ENCODE results near the gene APOL1.
"Not testable (repeated sequence)": the region's sequence is repeated elsewhere in the genome, so short reads cannot be mapped to it uniquely, and the experiment has no call there.

APOL1 gene

GRCh38 chr22:36263216-36263673 lies 10.3 kb downstream of the APOL1 start:
- Histone ChIP-seq H3K4me1 (ENCODE audit: control insufficient read depth in 2 of 2, insufficient read depth in 1 of 2, low read depth in 1 of 2, low read length in 2 of 2) (peaks cover 17 to 23% of the 10 kb centered on the region in 2 donors), H2AFZ (ENCODE audit: low read length) (peak overlapping the region; percentile 55)
- H3K9ac ChIP-seq (ENCODE audit: low read depth, low read length, poor library complexity); H2BK12ac ChIP-seq (ENCODE audit: low read length); H2BK120ac ChIP-seq (ENCODE audit: low read depth, low read length); H3K4ac ChIP-seq (ENCODE audit: low read length); H2AK5ac ChIP-seq (ENCODE audit: low read depth, low read length); H3K14ac ChIP-seq (ENCODE audit: low read length); H3K18ac ChIP-seq (ENCODE audit: low read length); H2BK5ac ChIP-seq (ENCODE audit: low read length); H2BK15ac ChIP-seq (ENCODE audit: low read length); H4K8ac ChIP-seq (ENCODE audit: low read depth, low read length); DNase-seq (ENCODE audit: low spot score); H3K27me3 ChIP-seq (ENCODE audit: control insufficient read depth in 3 of 3, insufficient read depth in 3 of 3, low read depth in 1 of 3, low read length in 3 of 3); H3K27ac ChIP-seq (replicated peaks; ENCODE audit: low read length); H3K4me3 ChIP-seq (ENCODE audit: low read length in 2 of 2); H3K9me3 ChIP-seq (replicated peaks in 1 of 2; ENCODE audit: control insufficient read depth in 2 of 2, insufficient read depth in 1 of 2, low read depth in 1 of 2, low read length in 2 of 2); H3K36me3 ChIP-seq (replicated peaks in 1 of 2; ENCODE audit: control insufficient read depth in 2 of 2, insufficient read depth in 2 of 2, low read length in 2 of 2); H4K91ac ChIP-seq (ENCODE audit: low read depth, low read length, poor library complexity); H3K23ac ChIP-seq (ENCODE audit: low read depth, low read length, poor library complexity); H3K79me1 ChIP-seq (ENCODE audit: low read depth, low read length); H3K4me2 ChIP-seq (ENCODE audit: insufficient read depth, low read length, poor library complexity, severe bottlenecking): not testable (repeated sequence)
- WGBS, 2 donors (ENCODE audit: extremely low coverage in 2 of 2, insufficient read length in 2 of 2, insufficient replicate concordance in 1 of 2) = no CpG with 5 or more reads among the region's 5 CpGs

GRCh38 chr22:36263886-36264664 lies 11.1 kb downstream of the APOL1 start:
- H3K9ac ChIP-seq (ENCODE audit: low read depth, low read length, poor library complexity); H2AK5ac ChIP-seq (ENCODE audit: low read depth, low read length); DNase-seq (ENCODE audit: low spot score); H2BK5ac ChIP-seq (ENCODE audit: low read length); H2BK15ac ChIP-seq (ENCODE audit: low read length); H3K4me2 ChIP-seq (ENCODE audit: insufficient read depth, low read length, poor library complexity, severe bottlenecking); H3K23ac ChIP-seq (ENCODE audit: low read depth, low read length, poor library complexity); H3K14ac ChIP-seq (ENCODE audit: low read length); H3K79me1 ChIP-seq (ENCODE audit: low read depth, low read length); H3K27me3 ChIP-seq (ENCODE audit: control insufficient read depth in 3 of 3, insufficient read depth in 3 of 3, low read depth in 1 of 3, low read length in 3 of 3); H3K36me3 ChIP-seq (replicated peaks in 1 of 2; ENCODE audit: control insufficient read depth in 2 of 2, insufficient read depth in 2 of 2, low read length in 2 of 2); H3K4ac ChIP-seq (ENCODE audit: low read length); H3K4me3 ChIP-seq (ENCODE audit: low read length in 2 of 2); H4K8ac ChIP-seq (ENCODE audit: low read depth, low read length); H2BK12ac ChIP-seq (ENCODE audit: low read length); H3K9me3 ChIP-seq (replicated peaks in 1 of 2; ENCODE audit: control insufficient read depth in 2 of 2, insufficient read depth in 1 of 2, low read depth in 1 of 2, low read length in 2 of 2); H3K27ac ChIP-seq (replicated peaks; ENCODE audit: low read length): not testable (repeated sequence)
- WGBS, 2 donors (ENCODE audit: extremely low coverage in 2 of 2, insufficient read length in 2 of 2, insufficient replicate concordance in 1 of 2) = no CpG with 5 or more reads among the region's 7 CpGs
- Histone ChIP-seq H3K4me1 (ENCODE audit: control insufficient read depth in 2 of 2, insufficient read depth in 1 of 2, low read depth in 1 of 2, low read length in 2 of 2) (peaks cover 8 to 15% of the 10 kb centered on the region in 2 donors), H2AFZ (ENCODE audit: low read length) (peak overlapping the region; percentile 55), H3K18ac (ENCODE audit: low read length) (peak overlapping the region; percentile 67), H4K91ac (ENCODE audit: low read depth, low read length, poor library complexity) (peak overlapping the region; percentile 89), H2BK120ac (ENCODE audit: low read depth, low read length) (peak overlapping the region; percentile 37)

GRCh38 chr22:36267058-36267457 lies 14.1 kb downstream of the APOL1 start:
- Histone ChIP-seq H2BK12ac (ENCODE audit: low read length) (no peak overlapping the region), H3K4me3 (ENCODE audit: low read length in 2 of 2) (no peak overlapping the region), H3K27ac (replicated peaks; ENCODE audit: low read length) (no peak overlapping the region), H3K14ac (ENCODE audit: low read length) (no peak overlapping the region), H2AFZ (ENCODE audit: low read length) (no peak overlapping the region), H3K4ac (ENCODE audit: low read length) (no peak overlapping the region), H3K27me3 (ENCODE audit: control insufficient read depth in 3 of 3, insufficient read depth in 3 of 3, low read depth in 1 of 3, low read length in 3 of 3) (no peaks in the 10 kb centered on the region), H2AK5ac (ENCODE audit: low read depth, low read length) (no peak overlapping the region), H4K91ac (ENCODE audit: low read depth, low read length, poor library complexity) (no peak overlapping the region), H3K9me3 (replicated peaks in 1 of 2; ENCODE audit: control insufficient read depth in 2 of 2, insufficient read depth in 1 of 2, low read depth in 1 of 2, low read length in 2 of 2) (no peaks in the 10 kb centered on the region), H2BK5ac (ENCODE audit: low read length) (no peak overlapping the region), H3K36me3 (replicated peaks in 1 of 2; ENCODE audit: control insufficient read depth in 2 of 2, insufficient read depth in 2 of 2, low read length in 2 of 2) (no peaks in the 10 kb centered on the region), H3K79me1 (ENCODE audit: low read depth, low read length) (no peaks in the 10 kb centered on the region), H3K9ac (ENCODE audit: low read depth, low read length, poor library complexity) (no peak overlapping the region), H2BK15ac (ENCODE audit: low read length) (no peak overlapping the region), H3K23ac (ENCODE audit: low read depth, low read length, poor library complexity) (no peak overlapping the region), H4K8ac (ENCODE audit: low read depth, low read length) (no peak overlapping the region), H3K4me2 (ENCODE audit: insufficient read depth, low read length, poor library complexity, severe bottlenecking) (no peak overlapping the region), H3K4me1 (ENCODE audit: control insufficient read depth in 2 of 2, insufficient read depth in 1 of 2, low read depth in 1 of 2, low read length in 2 of 2) (peaks cover 1 to 6% of the 10 kb centered on the region in 2 donors), H2BK120ac (ENCODE audit: low read depth, low read length) (no peak overlapping the region), H3K18ac (ENCODE audit: low read length) (peak overlapping the region; percentile 4)
- no peak for DNase-seq (ENCODE audit: low spot score)
- no CpG with 5 or more reads among the region's 4 CpGs for WGBS, 2 donors (ENCODE audit: extremely low coverage in 2 of 2, insufficient read length in 2 of 2, insufficient replicate concordance in 1 of 2)

- no peaks in the 10 kb centered on the region for H3K27me3 ChIP-seq (ENCODE audit: control insufficient read depth in 3 of 3, insufficient read depth in 3 of 3, low read depth in 1 of 3, low read length in 3 of 3)
- H2BK12ac ChIP-seq (ENCODE audit: low read length) = no peak overlapping the region
- no peak overlapping the region for H2BK120ac ChIP-seq (ENCODE audit: low read depth, low read length)
- no peak for DNase-seq (ENCODE audit: low spot score)
- no peak overlapping the region for H2AFZ ChIP-seq (ENCODE audit: low read length)
- no peak overlapping the region for H3K18ac ChIP-seq (ENCODE audit: low read length)
- no peak overlapping the region for H3K14ac ChIP-seq (ENCODE audit: low read length)
- no peak overlapping the region for H3K9ac ChIP-seq (ENCODE audit: low read depth, low read length, poor library complexity)
- no peak overlapping the region for H3K4me2 ChIP-seq (ENCODE audit: insufficient read depth, low read length, poor library complexity, severe bottlenecking)
- H4K91ac ChIP-seq (ENCODE audit: low read depth, low read length, poor library complexity) = no peak overlapping the region
- H3K9me3 ChIP-seq (replicated peaks in 1 of 2; ENCODE audit: control insufficient read depth in 2 of 2, insufficient read depth in 1 of 2, low read depth in 1 of 2, low read length in 2 of 2) = no peaks in the 10 kb centered on the region
- no peak overlapping the region for H3K4me3 ChIP-seq (ENCODE audit: low read length in 2 of 2)
- no peak overlapping the region for H3K23ac ChIP-seq (ENCODE audit: low read depth, low read length, poor library complexity)
- H2AK5ac ChIP-seq (ENCODE audit: low read depth, low read length) = no peak overlapping the region
- H3K27ac ChIP-seq (replicated peaks; ENCODE audit: low read length) = no peak overlapping the region
- no CpG with 5 or more reads among the region's 11 CpGs for WGBS, 2 donors (ENCODE audit: extremely low coverage in 2 of 2, insufficient read length in 2 of 2, insufficient replicate concordance in 1 of 2)
- H3K4ac ChIP-seq (ENCODE audit: low read length) = no peak overlapping the region
- H3K4me1 ChIP-seq (ENCODE audit: control insufficient read depth in 2 of 2, insufficient read depth in 1 of 2, low read depth in 1 of 2, low read length in 2 of 2) = peaks cover 1 to 6% of the 10 kb centered on the region in 2 donors
- H4K8ac ChIP-seq (ENCODE audit: low read depth, low read length) = no peak overlapping the region
- peak overlapping the region; percentile 1 for H2BK5ac ChIP-seq (ENCODE audit: low read length)
- H2BK15ac ChIP-seq (ENCODE audit: low read length) = peak overlapping the region; percentile 19
- no peaks in the 10 kb centered on the region for H3K79me1 ChIP-seq (ENCODE audit: low read depth, low read length)
- H3K36me3 ChIP-seq (replicated peaks in 1 of 2; ENCODE audit: control insufficient read depth in 2 of 2, insufficient read depth in 2 of 2, low read length in 2 of 2) = no peaks in the 10 kb centered on the region
Measured at GRCh38 chr22:36267896-36268485, 15.1 kb downstream of the APOL1 start.

All from neuronal stem cell (in vitro differentiated cells).